HepG2 (cell line): ENCODE data around the gene NT5C3B. TPM values are rescaled to one million over a fixed set of nuclear protein-coding genes. Genes with fewer than 3 reads are reported as not detected.

Experiments used
- ATAC-seq: fragments of 200-7000 bp; cut with Tn5 transposase; 3 replicates; pipeline ENCODE4 v1.9.1; 2020; ENCODE audit warnings: mild to moderate bottlenecking, moderate library complexity
- Bru-seq: library from RNA; stranded (reverse); fragments of 400-500 nt; gene quantifications from one replicate; lab custom pipeline; 2021; lab: Mats Ljungman, UMichigan
- BruChase-seq, 2 experiments: library from RNA; stranded (reverse); fragments of 400-500 nt; gene quantifications; one replicate each; lab custom pipeline; 2021; lab: Mats Ljungman, UMichigan
- BruUV-seq: library from RNA; stranded (reverse); fragments of 400-500 nt; replicated peaks from 2 replicates; lab custom pipeline; 2021; lab: Mats Ljungman, UMichigan
- CTCF ChIA-PET: fragments of 300-600 bp; formaldehyde crosslinking; extraction: SDS; loops from one replicate; lab custom pipeline; 2021; ENCODE audit warnings: low total read pairs, inconsistent platforms, low intra/inter-chr PET ratio; lab: Yijun Ruan, JAX
- POLR2A ChIA-PET: fragments of 350-600 bp; sonication (Branson Sonifier 250); formaldehyde crosslinking; loops from one replicate; lab custom pipeline; 2020; ENCODE audit warnings: antibody characterized with exemption, inconsistent platforms; lab: Yijun Ruan, JAX
- DNase-seq: peaks from one replicate; pipeline ENCODE4 v3.0.0-alpha.2; 2015; ENCODE audit warnings: low spot score
- FAIRE-seq: peaks from 3 replicates; lab custom pipeline; 2011; peaks lifted over from hg19 to GRCh38; lab: Jason Lieb, UNC
- H2AFZ ChIP-seq: one replicate; pipeline ENCODE4 v1.6.1; 2011; ENCODE audit warnings: low read length, inconsistent platforms
- H3K27ac ChIP-seq: fragments of 300-600 bp; 3 replicates; pipeline ENCODE4 v1.8.0; 2011; ENCODE audit warnings: mixed run types, mild to moderate bottlenecking, mixed read lengths, low read length, inconsistent platforms; ENCODE audit not compliant: insufficient read depth; ENCODE audit errors: extremely low read length
- H3K27me3 ChIP-seq, 2 experiments: fragments of 200-600 bp in 1 of 2; 2 replicates in 1 of 2; 3 replicates in 1 of 2; pipeline versions ENCODE4 v1.6.0 to v1.8.0; 2011; ENCODE audit warnings: low read length in 2 of 2, mild to moderate bottlenecking in 2 of 2, moderate library complexity in 2 of 2, inconsistent platforms in 1 of 2; ENCODE audit not compliant: insufficient read depth in 2 of 2, control insufficient read depth in 1 of 2
- H3K36me3 ChIP-seq, 2 experiments: fragments of 200-600 bp in 1 of 2; replicated peaks in 1 of 2; 2 replicates in 1 of 2; 3 replicates in 1 of 2; pipeline versions ENCODE4 v1.5.1 to v1.8.0; 2011; ENCODE audit warnings: low read length in 2 of 2, inconsistent platforms in 1 of 2; ENCODE audit not compliant: insufficient read depth in 2 of 2, control insufficient read depth in 1 of 2
- H3K4me1 ChIP-seq: 2 replicates; pipeline ENCODE4 v1.5.1; 2012; ENCODE audit warnings: low read length, inconsistent platforms; ENCODE audit not compliant: insufficient read depth
- H3K4me2 ChIP-seq: 2 replicates; pipeline ENCODE4 v1.6.0; 2011; ENCODE audit warnings: low read depth, low read length, inconsistent platforms
- H3K4me3 ChIP-seq, 3 experiments: fragments of 200-600 bp in 1 of 3; sonication (generic), shearing (Covaris generic) in 1 of 3; replicated peaks in 1 of 3; 2 replicates each; pipeline ENCODE4 v1.5.1; 2011 to 2016; ENCODE audit warnings: low read length in 3 of 3, inconsistent platforms in 2 of 3, low read depth in 2 of 3, mild to moderate bottlenecking in 2 of 3, control low read depth in 1 of 3, mixed read lengths in 1 of 3; ENCODE audit not compliant: insufficient read depth in 1 of 3
- H3K79me2 ChIP-seq: one replicate; pipeline ENCODE4 v1.6.1; 2011; ENCODE audit warnings: low read length, inconsistent platforms; ENCODE audit not compliant: insufficient read depth
- H3K9ac ChIP-seq: 2 replicates; pipeline ENCODE4 v1.6.0; 2011; ENCODE audit warnings: mild to moderate bottlenecking, low read depth, low read length, inconsistent platforms; ENCODE audit not compliant: insufficient read depth
- H3K9me3 ChIP-seq: 2 replicates; pipeline ENCODE4 v1.5.1; 2012; ENCODE audit warnings: mild to moderate bottlenecking, low read length
- H4K20me1 ChIP-seq: 2 replicates; pipeline ENCODE4 v1.6.0; 2011; ENCODE audit warnings: inconsistent platforms, mild to moderate bottlenecking, low read length, moderate library complexity; ENCODE audit not compliant: insufficient read depth
- ELF1 ChIP-seq: sonication (generic); formaldehyde crosslinking; IDR thresholded peaks from 2 replicates; pipeline ENCODE4 v1.4.0; 2020; ENCODE audit warnings: missing genetic modification reagents
- FIP1L1 ChIP-seq: fragments of 200-400 bp; formaldehyde crosslinking; IDR thresholded peaks from 2 replicates; pipeline ENCODE4 v1.6.1; 2018; ENCODE audit warnings: low read depth, mild to moderate bottlenecking, low read length, moderate library complexity, borderline replicate concordance; ENCODE audit not compliant: insufficient read depth
- FOXJ3 ChIP-seq: sonication (generic); formaldehyde crosslinking; IDR thresholded peaks from 2 replicates; pipeline ENCODE4 v1.4.0; 2020; ENCODE audit warnings: missing genetic modification reagents, mild to moderate bottlenecking, borderline replicate concordance
- IKZF1 ChIP-seq: fragments of 450-650 bp; IDR thresholded peaks from 2 replicates; pipeline ENCODE4 v1.7.1; 2016
- PRPF4 ChIP-seq: fragments of 200-400 bp; formaldehyde crosslinking; IDR thresholded peaks from 2 replicates; pipeline ENCODE4 v1.6.1; 2016; ENCODE audit warnings: low read length, low read depth; ENCODE audit not compliant: poor library complexity, severe bottlenecking
- TCF7L2 ChIP-seq: IDR thresholded peaks from 2 replicates; pipeline ENCODE4 v1.6.1; 2011; ENCODE audit warnings: mild to moderate bottlenecking, low read depth, low read length, moderate library complexity
- ZFY ChIP-seq: sonication (generic); formaldehyde crosslinking; IDR thresholded peaks from 2 replicates; pipeline ENCODE4 v1.4.0; 2020; ENCODE audit warnings: missing genetic modification reagents
- ZKSCAN8 ChIP-seq: IDR thresholded peaks from 2 replicates; pipeline ENCODE4 v1.6.1; 2016; ENCODE audit warnings: borderline replicate concordance, missing genetic modification reagents, missing compliant biosample characterization
- ZNF256 ChIP-seq: sonication (generic); formaldehyde crosslinking; conservative IDR thresholded peaks from 2 replicates; pipeline ENCODE4 v1.4.0; 2020; ENCODE audit warnings: missing genetic modification reagents
- ZNF501 ChIP-seq: sonication (generic); formaldehyde crosslinking; IDR thresholded peaks from 2 replicates; pipeline ENCODE4 v1.5.1; 2020; ENCODE audit warnings: mild to moderate bottlenecking, moderate library complexity, missing genetic modification reagents
- ZNF761 ChIP-seq: sonication (generic); formaldehyde crosslinking; conservative IDR thresholded peaks from 2 replicates; pipeline ENCODE4 v1.4.0; 2020; ENCODE audit warnings: mild to moderate bottlenecking, missing genetic modification reagents
- ZNF776 ChIP-seq: sonication (generic); formaldehyde crosslinking; IDR thresholded peaks from 2 replicates; pipeline ENCODE4 v1.4.0; 2020; ENCODE audit warnings: mild to moderate bottlenecking, missing genetic modification reagents
- WGBS: methylation state at CpG from one replicate; pipeline ENCODE4 v1.1.6; 2017; ENCODE audit warnings: low lambda C conversion rate; 5-methylcytosine and 5-hydroxymethylcytosine counted together
- in situ Hi-C: cut with HindIII; loops from 2 replicates; pipeline ENCODE4 v1.10.0; 2017; ENCODE audit warnings: low pct_unique_long_range_greater_than_20kb; ENCODE audit not compliant: extremely low pct_ligation_motif_present
- intact Hi-C: fragments of 100-400 bp; cut with micrococcal nuclease; formaldehyde crosslinking; loops from one replicate; pipeline ENCODE4 v1.10.0; 2022; ENCODE audit not compliant: unreplicated experiment
- long read RNA-seq, 2 experiments: library from RNA in 1 of 2; library from polyadenylated mRNA in 1 of 2; stranded (forward) in 1 of 2; unstranded in 1 of 2; transcript quantifications; one replicate each; pipeline ENCODE4 v2.0.0, GENCODE V29; 2019 to 2022
- polyA minus RNA-seq, 3 experiments: library from RNA; depleted of rRNA, polyadenylated mRNA; stranded (reverse); fragments of >200 nt; gene quantifications; 2 replicates each; pipeline ENCODE4 v1.2.3, GENCODE V29; 2011; ENCODE audit warnings: low replicate concordance in 1 of 3
- polyA plus RNA-seq, 8 experiments: library from polyadenylated mRNA; depleted of rRNA in 3 of 8; stranded (reverse) in 7 of 8; unstranded in 1 of 8; fragments of >200 nt; fragmentation: Illumina TruSeq in 4 of 8; extraction: Trizol in 4 of 8; gene quantifications; 2 replicates each; pipeline versions ENCODE4 v1.2.1 to v1.2.3, GENCODE V29; 2011 to 2016; ENCODE audit warnings: low read depth in 4 of 8, missing spikeins in 1 of 8, mixed read lengths in 1 of 8; ENCODE audit not compliant: insufficient read depth in 1 of 8
- total RNA-seq, 5 experiments: library from RNA; depleted of rRNA; stranded (reverse); fragments of >200 nt; fragmentation: Illumina TruSeq; extraction: Trizol; gene quantifications; 2 replicates each; pipeline ENCODE4 v1.2.3, GENCODE V29; 2016; ENCODE audit warnings: low read depth in 1 of 5
- TF ChIP-seq, protein P1 (sequence below): sonication (generic); formaldehyde crosslinking; IDR thresholded peaks from 2 replicates; pipeline ENCODE4 v1.4.0; 2020; ENCODE audit warnings: missing genetic modification reagents
- TF ChIP-seq, protein P2 (sequence below): sonication (generic); formaldehyde crosslinking; IDR thresholded peaks from 2 replicates; pipeline ENCODE4 v1.5.1; 2020; ENCODE audit warnings: missing genetic modification reagents, mild to moderate bottlenecking, borderline replicate concordance

The NT5C3B gene
- 92.1 and 104 TPM in 2 replicates for total RNA-seq (2016; rRNA removed; fragmentation: Illumina TruSeq; extraction: Trizol)
- total RNA-seq (2016; cell fraction: cytosol; rRNA removed; fragmentation: Illumina TruSeq; extraction: Trizol; ENCODE audit: low read depth), result 128 and 164 TPM in 2 replicates
- 87.1 and 106 TPM in 2 replicates for total RNA-seq (2016; cell fraction: insoluble cytoplasmic fraction; rRNA removed; fragmentation: Illumina TruSeq; extraction: Trizol)
- 198 and 220 TPM in 2 replicates for total RNA-seq (2016; cell fraction: membrane; rRNA removed; fragmentation: Illumina TruSeq; extraction: Trizol)
- total RNA-seq (2016; cell fraction: nucleus; rRNA removed; fragmentation: Illumina TruSeq; extraction: Trizol), result 52.2 and 64.7 TPM in 2 replicates
- polyA plus RNA-seq (2011; rRNA removed), result 119 and 126 TPM in 2 replicates
- 116 and 145 TPM in 2 replicates for polyA plus RNA-seq (2011; cell fraction: cytosol; rRNA removed)
- polyA plus RNA-seq (2011; cell fraction: nucleus; rRNA removed), result 119 TPM in 2 replicates
- 77.4 and 82.6 TPM in 2 replicates for polyA plus RNA-seq (2012)
- 148 and 199 TPM in 2 replicates for polyA plus RNA-seq (2016; cell fraction: cytosol; fragmentation: Illumina TruSeq; extraction: Trizol; ENCODE audit: low read depth)
- 108 and 113 TPM in 2 replicates for polyA plus RNA-seq (2016; cell fraction: insoluble cytoplasmic fraction; fragmentation: Illumina TruSeq; extraction: Trizol; ENCODE audit: low read depth)
- 207 and 224 TPM in 2 replicates for polyA plus RNA-seq (2016; cell fraction: membrane; fragmentation: Illumina TruSeq; extraction: Trizol; ENCODE audit: low read depth)
- 109 and 119 TPM in 2 replicates for polyA plus RNA-seq (2016; cell fraction: nucleus; fragmentation: Illumina TruSeq; extraction: Trizol; ENCODE audit: insufficient read depth, low read depth)
- polyA minus RNA-seq (2011; rRNA and poly(A)+ RNA removed; ENCODE audit: low replicate concordance), result 36.5 and 43.6 TPM in 2 replicates
- polyA minus RNA-seq (2011; cell fraction: cytosol; rRNA and poly(A)+ RNA removed), result 32.3 and 34.1 TPM in 2 replicates
- 48.5 and 53.7 TPM in 2 replicates for polyA minus RNA-seq (2011; cell fraction: nucleus; rRNA and poly(A)+ RNA removed)
- Bru-seq, nascent RNA, result percentile 73 among the genes with signal in this experiment
- percentile 81 among the genes with signal in this experiment for BruChase-seq, experiment 1, labeled RNA remaining after a 6-hour chase
- BruChase-seq, experiment 2, labeled RNA remaining after a 2-hour chase, result percentile 76 among the genes with signal in this experiment
- long read RNA-seq, experiment 1, transcript NT5C3B-203 (9 exons, 975 nt), result minor isoform, 15 of 166 reads
- long read RNA-seq, experiment 1, transcript NT5C3B-216 (8 exons, 1,534 nt), result major isoform, 100 of 166 reads
- long read RNA-seq, experiment 1, partial matches to known transcripts, result 11 of 166 reads
- long read RNA-seq, experiment 1, other reads (novel, unspliced or antisense), result 36 of 166 reads
- long read RNA-seq, experiment 2, transcript NT5C3B-203 (9 exons, 975 nt), result minor isoform, 6 of 203 reads
- long read RNA-seq, experiment 2, transcript NT5C3B-216 (8 exons, 1,534 nt), result major isoform, 120 of 203 reads
- long read RNA-seq, experiment 2, partial matches to known transcripts, result 24 of 203 reads
- long read RNA-seq, experiment 2, other reads (novel, unspliced or antisense), result 47 of 203 reads

DNA sequence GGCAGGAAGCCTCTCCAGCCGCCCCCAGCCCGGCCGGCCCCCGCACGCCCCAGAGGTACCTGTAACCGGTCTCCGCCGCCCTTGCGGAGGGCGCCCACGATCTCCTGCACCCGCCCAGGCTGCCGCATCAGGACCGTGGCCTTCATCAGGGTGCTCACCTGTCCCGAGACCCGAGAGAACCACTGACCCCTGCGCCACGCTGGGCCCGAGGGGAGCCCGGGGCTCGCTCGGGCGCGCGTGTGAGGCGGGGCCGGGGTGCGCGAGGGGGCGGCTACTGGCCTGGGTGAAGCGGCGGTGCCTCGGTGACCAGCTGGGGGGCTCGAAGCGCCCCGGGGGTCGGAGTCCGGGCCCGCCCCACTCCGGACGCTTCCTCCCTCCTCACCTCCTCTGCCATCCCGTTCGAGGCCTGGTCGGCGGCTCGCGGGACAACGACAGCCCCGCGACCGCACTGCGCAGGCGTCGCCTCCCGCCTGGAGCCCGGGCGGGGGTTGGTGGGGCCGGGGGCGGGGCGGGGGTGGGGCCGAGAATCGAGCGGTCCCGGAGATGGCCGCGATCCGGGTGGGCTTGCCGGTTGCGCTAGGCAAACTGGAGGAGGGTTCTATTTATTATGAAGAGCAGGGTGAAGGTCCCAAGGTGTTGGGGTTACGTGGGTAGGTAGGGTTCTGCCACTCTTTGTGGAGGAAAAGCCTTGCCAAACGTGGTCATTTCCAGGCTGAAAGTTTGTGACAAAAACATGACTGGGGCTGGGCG lies at the start of gene NT5C3B:
NT5C3B (minus strand) TSS at position 433 of the 750 bp plus-strand sequence; CDS start at position 394, 39 bp downstream.
- WGBS, result 2% methylated on average over 30 of the region's 72 CpGs
- ATAC-seq, result peak; percentile 89
- no peaks in the 10 kb centered on the region for H3K27me3 ChIP-seq
- peak within 1 kb of the TSS; percentile 88 for H2AFZ ChIP-seq
- H3K4me3 ChIP-seq, result peak within 1 kb of the TSS; percentile 77 to 94 (median 93)
- intact Hi-C loops, result no loop called here
- peak within 1 kb of the TSS; percentile 82 for H3K9ac ChIP-seq
- ChIA-PET POLR2A (interaction anchor here (1.3 to 1.9 kb wide), 5 partner anchors 9 to 123 kb away, joined by 3 to 9 read pairs (median 4); partner anchors contain the start of genes FKBP10, KLHL11 and P3H4), CTCF (no interaction called here)
- peak within 1 kb of the TSS; percentile 80 for H3K4me2 ChIP-seq
- H3K36me3 ChIP-seq, result peaks cover 6 to 15% of the 10 kb centered on the region in 2 experiments
- peaks cover 38% of the 10 kb centered on the region for H3K4me1 ChIP-seq
- no peak for FAIRE-seq
- DNase-seq, result peak; percentile 52
- peak within 1 kb of the TSS; percentile 53 for H3K27ac ChIP-seq
- in situ Hi-C loops, result no loop called here
- H3K79me2 ChIP-seq, result peaks cover 9% of the 10 kb centered on the region
- BruUV-seq, result no TSS peak
- no peaks in the 10 kb centered on the region for H3K9me3 ChIP-seq
- no peaks in the 10 kb centered on the region for H4K20me1 ChIP-seq
- TF ChIP-seq IKZF1, result no peak
- TF ChIP-seq ZKSCAN8, result no peak
- 0 out of 2 replicates have a peak, but pooled peaks have one; percentile 4 for TF ChIP-seq ELF1
- TF ChIP-seq, protein P1, sequence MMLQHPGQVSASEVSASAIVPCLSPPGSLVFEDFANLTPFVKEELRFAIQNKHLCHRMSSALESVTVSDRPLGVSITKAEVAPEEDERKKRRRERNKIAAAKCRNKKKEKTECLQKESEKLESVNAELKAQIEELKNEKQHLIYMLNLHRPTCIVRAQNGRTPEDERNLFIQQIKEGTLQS, result no peak
- TF ChIP-seq ZNF501 (CRISPR knock-in tag), result no peak
- 0 out of 2 replicates have a peak, but pooled peaks have one; percentile 62 for TF ChIP-seq ZNF761 (CRISPR knock-in tag)
- TF ChIP-seq, protein P2, sequence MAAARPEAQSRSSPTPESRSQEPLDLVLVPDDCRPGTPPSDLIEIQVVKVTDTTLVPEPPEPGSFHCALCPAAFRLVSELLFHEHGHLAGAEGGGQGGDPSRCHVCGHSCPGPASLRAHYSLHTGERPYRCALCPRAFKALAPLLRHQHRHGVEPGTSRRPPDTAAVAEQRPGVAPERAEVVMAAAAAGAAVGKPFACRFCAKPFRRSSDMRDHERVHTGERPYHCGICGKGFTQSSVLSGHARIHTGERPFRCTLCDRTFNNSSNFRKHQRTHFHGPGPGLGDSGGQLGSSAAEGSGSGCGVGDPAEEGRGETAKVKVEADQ (CRISPR knock-in tag), result peak; percentile 92
- TF ChIP-seq FIP1L1, result no peak
- TF ChIP-seq ZFY (CRISPR knock-in tag), result peak; percentile 93
- no peak for TF ChIP-seq TCF7L2
- peak; percentile 87; the same call in 1 of the 2 replicates for TF ChIP-seq ZNF776 (CRISPR knock-in tag)
- TF ChIP-seq ZNF256 (CRISPR knock-in tag), result no peak
- no peak for TF ChIP-seq PRPF4
- TF ChIP-seq FOXJ3 (CRISPR knock-in tag), result no peak
